Ascending aorta (tissue), 2 donors: ENCODE measurements around the gene PTPRCAP. TPM values are rescaled to one million over a fixed set of nuclear protein-coding genes. Genes with fewer than 3 reads are reported as not detected.

Experiments used
- DNase-seq, 2 donors: peaks; one replicate each; pipeline ENCODE4 v3.0.0-alpha.2; 2019; ENCODE audit warnings: low spot score in 2 of 2
- H3K27ac ChIP-seq, 2 donors: fragments of 200-600 bp; sonication (generic); one replicate each; pipeline ENCODE4 v1.5.1; 2016 to 2017; ENCODE audit warnings: mild to moderate bottlenecking in 1 of 2
- H3K27me3 ChIP-seq: fragments of 200-600 bp; sonication (generic); one replicate; pipeline ENCODE4 v1.5.1; 2017
- H3K36me3 ChIP-seq, 2 donors: fragments of 200-600 bp; sonication (generic); one replicate each; pipeline ENCODE4 v1.5.1; 2016
- H3K4me1 ChIP-seq, 2 donors: fragments of 200-600 bp; sonication (generic); one replicate each; pipeline ENCODE4 v1.5.1; 2016 to 2017; ENCODE audit warnings: mild to moderate bottlenecking in 1 of 2
- H3K4me3 ChIP-seq, 2 donors: fragments of 200-600 bp; sonication (generic); one replicate each; pipeline ENCODE4 v1.5.1; 2016 to 2017; ENCODE audit warnings: mild to moderate bottlenecking in 1 of 2
- H3K9me3 ChIP-seq, 2 donors: fragments of 200-600 bp; sonication (generic); one replicate each; pipeline ENCODE4 v1.5.1; 2016
- CTCF ChIP-seq, 3 experiments: fragments of 200-600 bp in 2 of 3; fragments of 450-650 bp in 1 of 3; sonication (generic) in 2 of 3; IDR thresholded peaks; one replicate each; pipeline ENCODE4 v1.5.1; 2016 to 2019; ENCODE audit warnings: antibody characterized with exemption in 3 of 3, mild to moderate bottlenecking in 1 of 3, moderate library complexity in 1 of 3
- intact Hi-C: fragments of 100-400 bp; cut with DNase I; formaldehyde crosslinking; loops from one replicate; pipeline ENCODE4 v1.15.1; 2023
- total RNA-seq: library from RNA; depleted of rRNA; stranded (reverse); fragments of >200 nt; gene quantifications from one replicate; pipeline ENCODE4 v1.1.0, GENCODE V29; 2016

PTPRCAP gene
- total RNA-seq, 1 donor from 2014 or later, result 26.6 TPM

- DNase-seq, result no peak
- Histone ChIP-seq H3K27ac (no peak overlapping the region), H3K4me3 (no peak overlapping the region), H3K36me3 (no peaks in the 10 kb centered on the region), H3K9me3 (no peaks in the 10 kb centered on the region), H3K4me1 (no peaks in the 10 kb centered on the region), H3K27me3 (no peaks in the 10 kb centered on the region)
- TF ChIP-seq CTCF (IDR thresholded peaks at IDR 0.05), result no peak
- intact Hi-C loops, result no loop called here
Measured at GRCh38 chr11:67458266-67458665, 20.8 kb upstream of the PTPRCAP start.

- Histone ChIP-seq H3K27ac (no peak overlapping the region), H3K9me3 (no peaks in the 10 kb centered on the region), H3K4me3 (no peak overlapping the region), H3K36me3 (no peaks in the 10 kb centered on the region), H3K4me1 (no peaks in the 10 kb centered on the region), H3K27me3 (no peaks in the 10 kb centered on the region)
- intact Hi-C loops, result no loop called here
- no peak for DNase-seq
- TF ChIP-seq CTCF (IDR thresholded peaks at IDR 0.05), result no peak
Measured at GRCh38 chr11:67457453-67457852, 20.0 kb upstream of the PTPRCAP start.

GRCh38 chr11:67456068-67456705, 18.7 kb upstream of the PTPRCAP start:
- no peak overlapping the region for H3K4me3 ChIP-seq
- H3K4me1 ChIP-seq, result no peaks in the 10 kb centered on the region
- no peaks in the 10 kb centered on the region for H3K36me3 ChIP-seq
- H3K27ac ChIP-seq, result no peak overlapping the region
- H3K27me3 ChIP-seq, result no peaks in the 10 kb centered on the region
- DNase-seq, result no peak
- no peaks in the 10 kb centered on the region for H3K9me3 ChIP-seq
- TF ChIP-seq CTCF (IDR thresholded peaks at IDR 0.05), result no peak
- intact Hi-C loops, result no loop called here

GRCh38 chr11:67455054-67455453, 17.6 kb upstream of the PTPRCAP start, which contains the start of gene CABP4:
CABP4 (plus strand) TSS chr11:67455354; CDS start chr11:67455424, 70 bp downstream.
- Histone ChIP-seq H3K27me3 (no peaks in the 10 kb centered on the region), H3K4me1 (no peaks in the 10 kb centered on the region), H3K36me3 (no peaks in the 10 kb centered on the region), H3K9me3 (no peaks in the 10 kb centered on the region), H3K27ac (no peak within 1 kb of the TSS), H3K4me3 (no peak within 1 kb of the TSS)
- no peak for TF ChIP-seq CTCF (IDR thresholded peaks at IDR 0.05)
- intact Hi-C loops, result no loop called here
- no peak for DNase-seq

GRCh38 chr11:67453816-67454732, 16.6 kb upstream of the PTPRCAP start:
- no peaks in the 10 kb centered on the region for H3K27me3 ChIP-seq
- H3K36me3 ChIP-seq, result no peaks in the 10 kb centered on the region
- intact Hi-C loops, result no loop called here
- no peaks in the 10 kb centered on the region for H3K4me1 ChIP-seq
- no peak overlapping the region for H3K27ac ChIP-seq
- TF ChIP-seq CTCF (IDR thresholded peaks at IDR 0.05), result no peak
- H3K9me3 ChIP-seq, result no peaks in the 10 kb centered on the region
- no peak for DNase-seq
- H3K4me3 ChIP-seq, result no peak overlapping the region
